ENCODE results near the gene SIGLEC7.
"Not testable (repeated sequence)": the region's sequence is repeated elsewhere in the genome, so short reads cannot be mapped to it uniquely, and the experiment has no call there.

Gene SIGLEC7

GRCh38 chr19:51139299-51140014 lies 2.6 kb upstream of the SIGLEC7 start:
- DNase-seq, result no peak

- DNase-seq, result no peak
These were observed 1.7 kb upstream of the SIGLEC7 start for GRCh38 chr19:51140441-51140840.

- DNase-seq, result no peak
These were observed 920 bp upstream of the SIGLEC7 start for GRCh38 chr19:51141181-51141580.

GRCh38 chr19:51142809-51143475 lies 841 bp downstream of the SIGLEC7 start:
- not testable (repeated sequence) for DNase-seq

- no peak for DNase-seq
These were observed 1.4 kb downstream of the SIGLEC7 start for GRCh38 chr19:51143486-51143885.

- no peak for DNase-seq
These were observed 2.5 kb downstream of the SIGLEC7 start for GRCh38 chr19:51144482-51145045.

GRCh38 chr19:51145916-51146493 lies 3.9 kb downstream of the SIGLEC7 start:
- no peak for DNase-seq

GRCh38 chr19:51146751-51147150 lies 4.7 kb downstream of the SIGLEC7 start:
- DNase-seq, result no peak

- no peak for DNase-seq
These were observed 5.6 kb downstream of the SIGLEC7 start for GRCh38 chr19:51147663-51148062.

GRCh38 chr19:51148580-51148979 lies 6.5 kb downstream of the SIGLEC7 start:
- DNase-seq, result no peak

GRCh38 chr19:51150627-51151026 lies 8.5 kb downstream of the SIGLEC7 start:
- no peak for DNase-seq

GRCh38 chr19:51156710-51157109 lies 14.6 kb downstream of the SIGLEC7 start:
- peak; percentile 20 for DNase-seq

- DNase-seq, result no peak
These were observed 15.2 kb downstream of the SIGLEC7 start for GRCh38 chr19:51157265-51157664.

GRCh38 chr19:51158474-51159129 lies 16.5 kb downstream of the SIGLEC7 start:
- DNase-seq, result peak; percentile 39

GRCh38 chr19:51159656-51160055 lies 17.6 kb downstream of the SIGLEC7 start:
- no peak for DNase-seq

- no peak for DNase-seq
These were observed 19.2 kb downstream of the SIGLEC7 start for GRCh38 chr19:51161266-51161665.

GRCh38 chr19:51161867-51162496 lies 19.9 kb downstream of the SIGLEC7 start:
- no peak for DNase-seq

- DNase-seq, result no peak
These were observed 21.2 kb downstream of the SIGLEC7 start for GRCh38 chr19:51163257-51163656.

GRCh38 chr19:51164215-51164614 lies 22.1 kb downstream of the SIGLEC7 start:
- DNase-seq, result no peak

- DNase-seq, result no peak
These were observed 24.9 kb downstream of the SIGLEC7 start for GRCh38 chr19:51166846-51167490.

- DNase-seq, result no peak
These were observed 26.6 kb downstream of the SIGLEC7 start for GRCh38 chr19:51168564-51169282.

Measured in retina (tissue), 1 donor.